D721Med (cell line): Measurements from ENCODE around the gene EVI5L.

Experiments
- DNase-seq: peaks from one replicate; pipeline ENCODE4 v3.0.0; 2011; ENCODE audit warnings: low spot score; ENCODE audit not compliant: insufficient read length
- FAIRE-seq: peaks from 2 replicates; lab custom pipeline; 2011; peaks lifted over from hg19 to GRCh38; lab: Jason Lieb, UNC
- TF ChIP-seq, protein P1 (sequence below): IDR thresholded peaks from 2 replicates; pipeline ENCODE4 v1.5.1; 2012; ENCODE audit warnings: mild to moderate bottlenecking, control low read depth; ENCODE audit not compliant: insufficient read depth; ENCODE audit errors: missing control alignments

EVI5L gene

DNA sequence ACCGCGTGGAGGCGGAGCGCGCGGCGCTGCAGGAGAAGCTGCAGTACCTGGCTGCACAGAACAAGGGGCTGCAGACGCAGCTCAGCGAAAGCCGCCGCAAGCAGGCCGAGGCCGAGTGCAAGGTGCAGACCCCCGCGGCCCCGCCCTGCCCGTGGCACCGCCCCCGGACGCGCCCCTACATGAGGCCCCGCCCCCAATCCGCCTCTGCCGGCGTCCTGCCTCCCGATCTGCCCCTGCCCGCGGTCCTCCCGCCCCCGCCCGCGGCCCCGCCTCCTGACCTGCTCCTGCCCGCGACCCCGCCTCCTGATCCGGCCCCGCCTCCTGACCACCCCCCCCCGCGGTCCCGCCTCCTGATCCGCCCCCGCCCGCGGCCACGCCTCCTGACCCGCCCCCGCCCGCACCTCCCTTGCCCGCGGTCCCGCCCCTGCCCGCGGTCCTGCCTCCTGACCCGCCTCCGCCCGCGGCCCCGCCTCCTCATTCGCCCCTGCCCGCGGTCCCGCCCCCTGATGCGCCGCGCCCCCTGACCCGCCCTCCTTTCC, 32.5 kb downstream of the EVI5L start:
- FAIRE-seq (no peak), DNase-seq (peak; percentile 39)
- TF ChIP-seq, protein P1, sequence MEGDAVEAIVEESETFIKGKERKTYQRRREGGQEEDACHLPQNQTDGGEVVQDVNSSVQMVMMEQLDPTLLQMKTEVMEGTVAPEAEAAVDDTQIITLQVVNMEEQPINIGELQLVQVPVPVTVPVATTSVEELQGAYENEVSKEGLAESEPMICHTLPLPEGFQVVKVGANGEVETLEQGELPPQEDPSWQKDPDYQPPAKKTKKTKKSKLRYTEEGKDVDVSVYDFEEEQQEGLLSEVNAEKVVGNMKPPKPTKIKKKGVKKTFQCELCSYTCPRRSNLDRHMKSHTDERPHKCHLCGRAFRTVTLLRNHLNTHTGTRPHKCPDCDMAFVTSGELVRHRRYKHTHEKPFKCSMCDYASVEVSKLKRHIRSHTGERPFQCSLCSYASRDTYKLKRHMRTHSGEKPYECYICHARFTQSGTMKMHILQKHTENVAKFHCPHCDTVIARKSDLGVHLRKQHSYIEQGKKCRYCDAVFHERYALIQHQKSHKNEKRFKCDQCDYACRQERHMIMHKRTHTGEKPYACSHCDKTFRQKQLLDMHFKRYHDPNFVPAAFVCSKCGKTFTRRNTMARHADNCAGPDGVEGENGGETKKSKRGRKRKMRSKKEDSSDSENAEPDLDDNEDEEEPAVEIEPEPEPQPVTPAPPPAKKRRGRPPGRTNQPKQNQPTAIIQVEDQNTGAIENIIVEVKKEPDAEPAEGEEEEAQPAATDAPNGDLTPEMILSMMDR = no peak

- no peak for FAIRE-seq
- TF ChIP-seq, protein P1 = no peak
- DNase-seq = no peak
These were observed 33.3 kb downstream of the EVI5L start for GRCh38 chr19:7863157-7863970.

GRCh38 chr19:7863971-7864689, 34.1 kb downstream of the EVI5L start:
- FAIRE-seq = no peak
- no peak for DNase-seq
- TF ChIP-seq, protein P1 = no peak

DNA sequence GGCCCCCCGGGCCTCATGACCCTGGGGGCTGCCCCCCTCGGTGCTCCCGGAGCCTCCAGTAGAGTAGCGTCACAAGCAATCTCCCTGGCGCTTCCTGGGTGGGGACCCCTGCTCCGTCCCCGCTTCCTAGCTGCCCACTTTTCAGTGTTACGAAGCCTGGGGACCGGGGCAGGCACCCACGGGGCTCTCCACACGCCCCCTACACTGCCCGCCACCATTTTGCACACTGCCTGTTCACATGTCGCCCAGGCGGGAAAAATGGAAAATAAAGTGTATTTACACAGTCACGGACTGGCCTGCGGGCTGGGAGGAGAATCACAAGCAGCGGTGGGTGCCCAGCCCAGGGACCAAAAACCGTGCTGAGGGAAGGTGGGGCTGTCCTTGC, 34.7 kb downstream of the EVI5L start:
- TF ChIP-seq, protein P1 = no peak
- no peak for FAIRE-seq
- DNase-seq = no peak

- no peak for FAIRE-seq
- TF ChIP-seq, protein P1 = no peak
- DNase-seq = peak; percentile 20
These were observed 35.4 kb downstream of the EVI5L start for GRCh38 chr19:7865262-7865911.

- TF ChIP-seq, protein P1 = no peak
- FAIRE-seq (no peak), DNase-seq (no peak)
These were observed 36.5 kb downstream of the EVI5L start for GRCh38 chr19:7866399-7867091.
